ENCODE results near the gene ZNF593OS. TPM values are rescaled to one million over a fixed set of nuclear protein-coding genes. Genes with fewer than 3 reads are reported as not detected.

The ZNF593OS gene
- total and polyA plus RNA-seq, 4 donors: 0.10 to 0.32 TPM; not detected in 2

- TF ChIP-seq YY1 (IDR thresholded peaks at IDR 0.05): no peak
- TF ChIP-seq, protein P1, sequence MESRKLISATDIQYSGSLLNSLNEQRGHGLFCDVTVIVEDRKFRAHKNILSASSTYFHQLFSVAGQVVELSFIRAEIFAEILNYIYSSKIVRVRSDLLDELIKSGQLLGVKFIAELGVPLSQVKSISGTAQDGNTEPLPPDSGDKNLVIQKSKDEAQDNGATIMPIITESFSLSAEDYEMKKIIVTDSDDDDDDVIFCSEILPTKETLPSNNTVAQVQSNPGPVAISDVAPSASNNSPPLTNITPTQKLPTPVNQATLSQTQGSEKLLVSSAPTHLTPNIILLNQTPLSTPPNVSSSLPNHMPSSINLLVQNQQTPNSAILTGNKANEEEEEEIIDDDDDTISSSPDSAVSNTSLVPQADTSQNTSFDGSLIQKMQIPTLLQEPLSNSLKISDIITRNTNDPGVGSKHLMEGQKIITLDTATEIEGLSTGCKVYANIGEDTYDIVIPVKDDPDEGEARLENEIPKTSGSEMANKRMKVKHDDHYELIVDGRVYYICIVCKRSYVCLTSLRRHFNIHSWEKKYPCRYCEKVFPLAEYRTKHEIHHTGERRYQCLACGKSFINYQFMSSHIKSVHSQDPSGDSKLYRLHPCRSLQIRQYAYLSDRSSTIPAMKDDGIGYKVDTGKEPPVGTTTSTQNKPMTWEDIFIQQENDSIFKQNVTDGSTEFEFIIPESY (IDR thresholded peaks at IDR 0.05): no peak
These were observed 12.5 kb downstream of the ZNF593OS start, which contains the start of gene FAM110D (continued) for GRCh38 chr1:26158908-26159742.

GRCh38 chr1:26158271-26158907 is 13.2 kb downstream of the ZNF593OS start:
- H3K36me3 ChIP-seq (ENCODE audit: control insufficient read depth in 4 of 4, insufficient read depth in 3 of 4, low read depth in 1 of 4, low read length in 3 of 4): no peaks in the 10 kb centered on the region
- TF ChIP-seq, protein P2, sequence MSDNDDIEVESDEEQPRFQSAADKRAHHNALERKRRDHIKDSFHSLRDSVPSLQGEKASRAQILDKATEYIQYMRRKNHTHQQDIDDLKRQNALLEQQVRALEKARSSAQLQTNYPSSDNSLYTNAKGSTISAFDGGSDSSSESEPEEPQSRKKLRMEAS (IDR thresholded peaks at IDR 0.05): no peak
- TF ChIP-seq NR2F2 (IDR thresholded peaks at IDR 0.05) (no peak), EGR1 (IDR thresholded peaks at IDR 0.05; ENCODE audit: low read depth in 2 of 2) (no peak), CTCF (IDR thresholded peaks at IDR 0.05; ENCODE audit: low read depth, low read length, missing input control) (no peak)
- WGBS: 87% methylated on average over 5 of the region's 5 CpGs
- peaks cover 7 to 17% (median 14%) of the 10 kb centered on the region in 4 donors for H3K4me1 ChIP-seq (ENCODE audit: control insufficient read depth in 4 of 4, insufficient read depth in 4 of 4, low read length in 3 of 4)
- peaks cover 0 to 4% (median under 1%) of the 10 kb centered on the region in 4 donors for H3K27me3 ChIP-seq (ENCODE audit: control insufficient read depth in 4 of 4, insufficient read depth in 4 of 4, low read length in 3 of 4)
- no peak overlapping the region for H3K9ac ChIP-seq (ENCODE audit: low read depth in 1 of 2, low read length in 2 of 2)
- DNase-seq (ENCODE audit: low spot score): no peak
- H3K27ac ChIP-seq (ENCODE audit: low read depth in 1 of 2, low read length in 2 of 2): no peak overlapping the region
- no peak overlapping the region for H3K4me3 ChIP-seq (ENCODE audit: low read depth in 1 of 3, low read length in 3 of 3)
- no peaks in the 10 kb centered on the region for H3K9me3 ChIP-seq (ENCODE audit: control insufficient read depth in 4 of 4, low read length in 3 of 4)

DNA sequence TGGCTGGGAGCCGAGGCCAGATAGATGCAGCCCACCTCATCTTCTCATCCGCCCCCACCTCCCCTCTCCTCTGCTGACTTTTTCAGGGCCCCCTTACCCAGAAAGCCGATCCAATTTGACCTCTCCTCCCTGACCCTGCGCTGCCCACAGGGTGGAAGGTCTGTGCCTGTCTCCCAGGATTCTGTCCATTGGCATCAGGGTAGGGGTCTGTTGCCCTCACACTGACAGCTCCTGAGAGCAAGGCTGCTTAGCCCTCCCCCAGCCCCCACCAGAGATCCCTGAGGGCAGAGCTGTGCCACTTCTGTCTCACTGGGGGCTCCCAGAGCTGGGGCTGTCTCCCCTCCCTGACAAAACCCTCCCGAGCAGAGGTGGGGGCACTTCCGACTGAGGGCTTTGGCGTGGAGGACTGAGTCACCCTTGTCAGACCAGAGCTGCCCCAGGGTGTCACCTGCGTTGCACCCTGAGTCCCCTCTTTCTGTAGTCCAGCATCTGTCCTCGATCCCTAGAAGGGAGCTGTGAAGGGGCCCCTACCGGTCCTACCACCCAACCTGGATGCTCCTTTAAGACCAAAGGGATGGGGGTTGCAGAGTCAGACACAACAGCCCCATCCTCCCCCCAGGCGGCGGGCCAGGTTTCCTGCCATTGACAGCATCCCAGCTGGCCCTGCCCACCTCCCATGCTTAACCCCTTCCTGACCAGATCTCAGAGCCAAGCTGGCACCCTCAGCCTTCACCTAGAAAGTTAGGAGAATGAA is 15.2 kb downstream of the ZNF593OS start:
- 26% methylated on average over 12 of the region's 12 CpGs for WGBS
- peaks cover 5 to 8% (median 7%) of the 10 kb centered on the region in 4 donors for H3K4me1 ChIP-seq (ENCODE audit: control insufficient read depth in 4 of 4, insufficient read depth in 4 of 4, low read length in 3 of 4)

More for the DNA sequence above, 15.2 kb downstream of the ZNF593OS start:
- TF ChIP-seq RXRA (IDR thresholded peaks at IDR 0.05) (no peak), HNF4A (conservative IDR thresholded peaks at IDR 0.05) (no peak), TAF1 (conservative IDR thresholded peaks at IDR 0.05) (no peak)
- Histone ChIP-seq H3K9ac (ENCODE audit: low read depth in 1 of 2, low read length in 2 of 2) (no peak overlapping the region), H3K9me3 (ENCODE audit: control insufficient read depth in 4 of 4, low read length in 3 of 4) (no peaks in the 10 kb centered on the region), H3K27me3 (ENCODE audit: control insufficient read depth in 4 of 4, insufficient read depth in 4 of 4, low read length in 3 of 4) (peaks cover 0 to 4% (median 0%) of the 10 kb centered on the region in 4 donors), H3K36me3 (ENCODE audit: control insufficient read depth in 4 of 4, insufficient read depth in 3 of 4, low read depth in 1 of 4, low read length in 3 of 4) (no peaks in the 10 kb centered on the region), H3K4me3 (ENCODE audit: low read depth in 1 of 3, low read length in 3 of 3) (no peak overlapping the region), H3K27ac (ENCODE audit: low read depth in 1 of 2, low read length in 2 of 2) (no peak overlapping the region)
- DNase-seq (ENCODE audit: low spot score): no peak

All from liver (tissue), 9 donors.